IPS DF 4.7 (cell line): ENCODE measurements around the gene NMRK2.
"Not testable (repeated sequence)": the region's sequence is repeated elsewhere in the genome, so short reads cannot be mapped to it uniquely, and the experiment has no call there.

Source experiments
- DNase-seq: peaks from one replicate; pipeline ENCODE4 v3.0.0-alpha.2; 2013; ENCODE audit warnings: low spot score; ENCODE audit errors: extremely low read depth

NMRK2 gene

DNA sequence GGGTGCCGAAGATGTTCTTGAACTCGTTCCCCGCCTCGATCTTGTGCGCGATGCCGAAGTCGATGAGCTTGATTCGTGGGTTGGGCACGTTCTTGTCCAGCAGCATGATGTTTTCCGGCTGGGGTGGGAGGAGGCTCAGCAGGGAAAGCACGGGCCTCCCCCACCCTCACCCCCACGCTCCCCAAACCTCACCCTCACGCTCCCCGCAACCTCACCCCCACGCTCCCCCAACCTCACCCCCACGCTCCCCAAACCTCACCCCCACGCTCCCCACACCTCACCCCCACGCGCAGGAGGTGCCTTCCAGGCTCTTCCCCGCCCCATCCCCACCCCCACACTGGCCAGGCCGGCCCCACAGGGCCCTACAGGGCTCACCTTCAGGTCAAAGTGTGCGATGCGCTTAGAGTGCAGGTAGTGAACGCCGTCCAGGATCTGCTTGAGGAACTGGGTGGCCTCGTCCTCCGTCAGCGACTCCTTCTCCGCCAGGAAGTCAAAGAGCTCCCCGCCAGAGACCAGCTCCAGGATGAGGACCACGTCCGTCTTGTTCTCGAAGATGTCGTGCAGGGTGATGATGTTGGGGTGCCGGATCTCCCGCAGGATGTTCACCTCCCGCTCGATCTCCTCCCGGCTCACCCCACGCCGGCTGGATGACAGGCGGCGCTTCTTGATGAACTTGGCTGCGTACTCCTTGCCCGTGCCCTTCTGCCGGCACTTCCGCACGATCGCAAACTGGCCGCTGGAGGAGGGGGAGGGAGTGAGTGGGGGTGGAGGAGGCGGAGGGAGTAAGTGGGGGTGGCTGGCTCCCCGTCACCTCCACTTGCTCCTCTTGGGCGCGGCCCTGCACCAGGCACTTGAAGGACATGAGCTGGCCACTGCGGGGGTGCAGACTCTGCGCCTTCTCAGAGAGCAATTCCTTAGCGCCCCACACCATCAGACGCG, 31.7 kb downstream of the NMRK2 start:
- DNase-seq = no peak

- DNase-seq = no peak
Measured at GRCh38 chr19:3966051-3967017, 33.5 kb downstream of the NMRK2 start.

DNA sequence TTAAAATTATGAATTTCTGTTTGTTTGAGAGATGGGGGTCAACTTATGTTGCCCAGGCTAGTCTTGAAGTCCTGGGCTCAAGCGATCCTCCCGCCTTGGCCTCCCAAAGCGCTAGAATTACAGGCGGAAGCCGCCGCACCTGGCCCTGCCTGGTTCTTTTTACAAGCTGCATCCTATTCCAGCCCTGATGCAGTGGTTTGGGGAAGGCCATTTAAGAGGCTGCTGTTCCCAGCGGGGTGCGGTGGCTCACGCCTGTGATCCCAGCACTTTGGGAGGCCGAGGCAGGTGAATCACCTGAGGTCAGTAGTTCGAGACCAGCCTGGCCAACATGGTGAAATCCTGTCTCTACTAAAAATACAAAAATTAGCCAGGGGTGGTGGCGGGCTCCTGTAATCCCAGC, 35.1 kb downstream of the NMRK2 start:
- DNase-seq = not testable (repeated sequence)

- peak; percentile 94 for DNase-seq
Measured at GRCh38 chr19:3968556-3969434, 35.9 kb downstream of the NMRK2 start.

- no peak for DNase-seq
Measured at GRCh38 chr19:3969435-3970312, 36.8 kb downstream of the NMRK2 start.

- no peak for DNase-seq
Measured at GRCh38 chr19:3970313-3970807, 37.5 kb downstream of the NMRK2 start.

- DNase-seq = peak; percentile 93
Measured at GRCh38 chr19:3970808-3971598, 38.1 kb downstream of the NMRK2 start, which contains the start of gene DAPK3. TSS of gene DAPK3 (minus strand) at chr19:3971099. CDS start at chr19:3969735, 1,364 bp downstream.

DNA sequence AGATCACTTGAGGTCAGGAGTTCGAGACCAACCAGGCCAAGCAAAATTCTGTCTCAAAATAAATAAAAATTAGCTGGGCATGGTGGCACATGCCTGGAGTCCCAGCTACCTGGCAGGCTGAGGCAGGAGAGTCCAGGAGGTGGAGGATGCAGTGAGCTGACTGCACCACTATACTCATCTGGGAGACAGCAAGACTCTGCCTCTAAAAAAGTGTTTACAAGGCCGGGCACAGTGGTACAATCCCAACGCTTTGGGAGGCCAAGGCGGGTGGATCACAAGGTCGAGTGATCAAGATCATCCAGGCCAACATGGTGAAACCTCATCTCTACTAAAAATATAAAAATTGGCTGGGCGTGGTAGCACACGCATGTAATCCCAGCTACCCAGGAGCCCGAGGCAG, 42.3 kb downstream of the NMRK2 start:
- DNase-seq = no peak

GRCh38 chr19:3975637-3976087, 42.8 kb downstream of the NMRK2 start:
- DNase-seq = no peak

- DNase-seq = no peak
Measured at GRCh38 chr19:3976495-3977241, 43.8 kb downstream of the NMRK2 start.

- no peak for DNase-seq
Measured at GRCh38 chr19:3977242-3978143, 44.6 kb downstream of the NMRK2 start.

DNA sequence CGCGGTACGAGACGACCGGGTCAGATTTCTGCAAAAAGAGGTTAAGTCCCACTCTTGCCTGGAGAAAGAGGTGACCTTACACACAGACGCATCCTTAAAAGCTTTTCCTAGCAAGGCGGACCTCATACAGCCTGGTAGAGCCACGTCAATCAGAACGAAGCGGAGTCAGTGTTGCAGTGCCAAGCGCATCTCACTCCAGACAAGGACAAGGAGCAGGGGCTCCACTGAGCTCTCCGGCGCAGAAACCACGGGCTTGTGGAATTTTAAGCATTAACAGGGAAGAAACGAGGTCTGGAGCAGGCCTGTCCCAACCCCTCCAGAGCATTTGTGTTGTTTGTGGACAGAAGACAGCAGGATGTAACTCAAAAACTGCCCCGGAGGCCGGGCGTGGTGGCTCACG, 45.3 kb downstream of the NMRK2 start:
- no peak for DNase-seq

DNA sequence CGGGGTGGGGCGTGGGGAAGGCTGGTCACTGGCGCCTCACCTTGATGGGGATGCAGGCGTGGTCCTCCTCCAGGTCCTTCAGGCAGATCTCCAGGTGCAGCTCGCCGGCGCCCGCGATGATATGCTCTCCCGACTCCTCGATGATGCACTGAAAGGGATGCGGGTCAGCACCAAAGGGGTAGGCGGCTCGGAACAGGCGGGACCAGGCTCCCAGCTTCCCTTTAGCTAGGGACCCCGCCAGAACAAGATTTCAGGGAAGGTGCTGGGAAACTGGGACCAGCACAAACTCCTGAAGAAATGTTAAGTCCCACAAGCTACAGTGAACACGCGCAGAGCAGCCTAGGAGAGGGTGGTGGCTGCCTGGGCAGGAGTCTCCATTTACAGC, 46.4 kb downstream of the NMRK2 start:
- no peak for DNase-seq

- DNase-seq = no peak
Measured at GRCh38 chr19:3979674-3980352, 46.9 kb downstream of the NMRK2 start.

DNA sequence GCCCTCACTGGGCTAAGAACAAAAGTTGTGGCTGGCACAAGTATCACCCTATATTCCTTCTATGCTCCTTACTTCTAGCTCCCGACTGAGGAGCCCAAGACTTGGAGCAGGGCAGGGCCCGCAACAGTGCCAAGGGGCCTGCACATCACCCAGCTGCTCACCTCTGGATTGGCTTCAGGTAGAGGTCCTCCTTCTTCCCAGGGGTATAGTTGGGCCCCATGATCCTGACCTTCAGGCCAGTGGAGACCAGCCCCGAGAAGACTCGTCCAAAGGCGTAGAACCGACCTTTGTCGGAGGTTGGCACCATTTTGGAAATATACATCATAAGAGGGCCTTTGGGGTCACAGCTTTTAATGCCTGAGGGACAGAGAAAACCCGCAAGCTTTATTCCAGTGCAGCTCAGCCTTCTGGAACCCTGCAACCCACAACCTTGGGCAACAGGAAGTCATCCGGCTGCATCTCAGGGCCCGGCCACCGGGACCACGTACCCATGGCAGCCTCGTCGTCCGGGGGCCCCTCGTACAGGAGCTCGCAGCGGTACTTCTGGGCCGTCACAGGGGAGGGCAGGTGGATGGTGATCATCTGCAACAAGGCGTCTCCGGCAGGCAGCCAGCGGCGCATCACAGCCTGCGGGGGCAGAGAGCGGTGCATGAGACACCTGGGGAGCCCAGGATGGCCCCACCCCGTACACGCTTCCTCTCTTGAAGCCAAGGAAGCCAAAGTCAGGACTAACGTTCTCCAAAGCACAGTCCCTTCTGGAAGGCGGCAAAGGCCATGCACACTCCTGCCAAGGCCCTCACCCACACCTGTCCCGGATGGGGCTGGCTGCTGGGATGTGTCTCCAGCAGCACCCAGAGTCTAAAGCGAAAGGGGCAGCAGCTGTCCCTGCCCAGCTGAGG, 47.7 kb downstream of the NMRK2 start:
- DNase-seq = no peak

DNA sequence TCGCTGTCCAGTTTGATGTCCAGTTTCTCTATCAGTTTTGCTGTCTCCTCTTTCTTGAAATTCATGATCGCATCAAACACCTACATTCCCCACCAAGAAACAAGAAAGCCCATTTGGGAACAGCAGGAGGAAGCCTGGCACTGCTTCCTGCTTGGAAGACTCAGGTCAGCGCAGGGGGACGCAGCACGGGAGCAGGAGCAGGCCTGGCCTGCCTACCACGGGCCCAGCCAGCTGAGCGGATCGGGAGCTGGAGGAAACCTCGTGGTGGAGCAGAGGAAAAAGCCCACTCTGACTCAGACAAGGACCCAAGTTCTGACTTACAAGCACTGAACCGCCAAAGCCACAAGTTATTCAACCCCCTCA, 48.5 kb downstream of the NMRK2 start:
- DNase-seq = no peak
